ENCODE measurements around the gene GDF10.

The GDF10 gene

DNA sequence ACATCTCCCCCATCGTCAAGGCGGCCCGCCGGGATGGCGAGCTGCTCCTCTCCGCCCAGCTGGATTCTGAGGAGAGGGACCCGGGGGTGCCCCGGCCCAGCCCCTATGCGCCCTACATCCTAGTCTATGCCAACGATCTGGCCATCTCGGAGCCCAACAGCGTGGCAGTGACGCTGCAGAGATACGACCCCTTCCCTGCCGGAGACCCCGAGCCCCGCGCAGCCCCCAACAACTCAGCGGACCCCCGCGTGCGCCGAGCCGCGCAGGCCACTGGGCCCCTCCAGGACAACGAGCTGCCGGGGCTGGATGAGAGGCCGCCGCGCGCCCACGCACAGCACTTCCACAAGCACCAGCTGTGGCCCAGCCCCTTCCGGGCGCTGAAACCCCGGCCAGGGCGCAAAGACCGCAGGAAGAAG is 10.1 kb downstream of the GDF10 start:
- H3K4me1 ChIP-seq (ENCODE audit: control insufficient read depth, insufficient read depth, low read length): no peaks in the 10 kb centered on the region
- peaks cover 2% of the 10 kb centered on the region for H3K27me3 ChIP-seq (ENCODE audit: control insufficient read depth, insufficient read depth, low read length)
- H3K9ac ChIP-seq (ENCODE audit: low read depth, low read length): no peak overlapping the region
- no peaks in the 10 kb centered on the region for H3K36me3 ChIP-seq (ENCODE audit: control insufficient read depth, insufficient read depth, low read length)
- H3K9me3 ChIP-seq (ENCODE audit: control insufficient read depth, insufficient read depth, low read length): no peaks in the 10 kb centered on the region
- H3K4me3 ChIP-seq (ENCODE audit: low read depth, low read length): no peak overlapping the region

- Histone ChIP-seq H3K4me3 (ENCODE audit: low read depth, low read length) (no peak overlapping the region), H3K36me3 (ENCODE audit: control insufficient read depth, insufficient read depth, low read length) (no peaks in the 10 kb centered on the region), H3K4me1 (ENCODE audit: control insufficient read depth, insufficient read depth, low read length) (no peaks in the 10 kb centered on the region), H3K27me3 (ENCODE audit: control insufficient read depth, insufficient read depth, low read length) (peaks cover 2% of the 10 kb centered on the region), H3K9ac (ENCODE audit: low read depth, low read length) (no peak overlapping the region), H3K9me3 (ENCODE audit: control insufficient read depth, insufficient read depth, low read length) (no peaks in the 10 kb centered on the region)
Measured at GRCh38 chr10:47311193-47311931, 11.4 kb downstream of the GDF10 start.

GRCh38 chr10:47311932-47312662 is 12.1 kb downstream of the GDF10 start:
- Histone ChIP-seq H3K4me3 (ENCODE audit: low read depth, low read length) (no peak overlapping the region), H3K9ac (ENCODE audit: low read depth, low read length) (no peak overlapping the region), H3K27me3 (ENCODE audit: control insufficient read depth, insufficient read depth, low read length) (peaks cover 2% of the 10 kb centered on the region), H3K36me3 (ENCODE audit: control insufficient read depth, insufficient read depth, low read length) (no peaks in the 10 kb centered on the region), H3K4me1 (ENCODE audit: control insufficient read depth, insufficient read depth, low read length) (no peaks in the 10 kb centered on the region), H3K9me3 (ENCODE audit: control insufficient read depth, insufficient read depth, low read length) (no peaks in the 10 kb centered on the region)

DNA sequence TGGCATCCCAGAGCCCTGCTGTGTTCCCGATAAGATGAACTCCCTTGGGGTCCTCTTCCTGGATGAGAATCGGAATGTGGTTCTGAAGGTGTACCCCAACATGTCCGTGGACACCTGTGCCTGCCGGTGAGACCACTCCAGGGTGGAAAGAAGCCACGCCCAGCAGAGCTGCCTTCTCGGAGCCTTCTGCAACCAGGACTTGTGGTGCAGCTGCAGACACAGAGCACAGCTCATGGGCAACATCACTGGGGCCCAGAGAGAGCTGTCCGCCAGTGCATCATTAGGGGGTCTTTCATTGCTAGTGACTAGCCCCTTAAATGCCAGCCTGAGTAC is 12.6 kb downstream of the GDF10 start:
- Histone ChIP-seq H3K36me3 (ENCODE audit: control insufficient read depth, insufficient read depth, low read length) (no peaks in the 10 kb centered on the region), H3K4me3 (ENCODE audit: low read depth, low read length) (no peak overlapping the region), H3K9me3 (ENCODE audit: control insufficient read depth, insufficient read depth, low read length) (no peaks in the 10 kb centered on the region), H3K4me1 (ENCODE audit: control insufficient read depth, insufficient read depth, low read length) (no peaks in the 10 kb centered on the region), H3K27me3 (ENCODE audit: control insufficient read depth, insufficient read depth, low read length) (no peaks in the 10 kb centered on the region), H3K9ac (ENCODE audit: low read depth, low read length) (no peak overlapping the region)

- Histone ChIP-seq H3K4me1 (ENCODE audit: control insufficient read depth, insufficient read depth, low read length) (no peaks in the 10 kb centered on the region), H3K36me3 (ENCODE audit: control insufficient read depth, insufficient read depth, low read length) (no peaks in the 10 kb centered on the region), H3K9ac (ENCODE audit: low read depth, low read length) (no peak overlapping the region), H3K27me3 (ENCODE audit: control insufficient read depth, insufficient read depth, low read length) (no peaks in the 10 kb centered on the region), H3K9me3 (ENCODE audit: control insufficient read depth, insufficient read depth, low read length) (no peaks in the 10 kb centered on the region), H3K4me3 (ENCODE audit: low read depth, low read length) (no peak overlapping the region)
Measured at GRCh38 chr10:47314416-47314970, 14.5 kb downstream of the GDF10 start.

DNA sequence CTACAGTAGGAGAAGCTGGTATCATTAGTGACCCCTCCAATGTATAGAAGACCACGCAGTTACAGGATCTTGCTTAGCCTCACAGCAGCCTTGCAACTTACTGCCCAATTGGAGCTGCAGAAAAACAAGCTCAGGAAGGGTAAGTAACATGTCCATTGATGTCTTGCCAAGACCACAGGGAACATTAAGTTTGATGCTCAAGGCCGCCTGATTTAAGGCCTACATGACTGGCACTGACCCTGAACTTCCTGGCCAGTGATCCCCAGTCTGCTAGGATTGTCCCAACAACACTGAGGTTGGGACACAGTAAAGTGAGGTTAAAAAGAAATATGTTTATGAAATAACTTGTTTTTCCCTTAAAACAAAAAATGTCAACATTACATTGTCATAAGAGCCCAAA is 15.4 kb downstream of the GDF10 start:
- Histone ChIP-seq H3K9ac (ENCODE audit: low read depth, low read length) (no peak overlapping the region), H3K36me3 (ENCODE audit: control insufficient read depth, insufficient read depth, low read length) (no peaks in the 10 kb centered on the region), H3K4me1 (ENCODE audit: control insufficient read depth, insufficient read depth, low read length) (no peaks in the 10 kb centered on the region), H3K9me3 (ENCODE audit: control insufficient read depth, insufficient read depth, low read length) (no peaks in the 10 kb centered on the region), H3K4me3 (ENCODE audit: low read depth, low read length) (no peak overlapping the region), H3K27me3 (ENCODE audit: control insufficient read depth, insufficient read depth, low read length) (no peaks in the 10 kb centered on the region)

DNA sequence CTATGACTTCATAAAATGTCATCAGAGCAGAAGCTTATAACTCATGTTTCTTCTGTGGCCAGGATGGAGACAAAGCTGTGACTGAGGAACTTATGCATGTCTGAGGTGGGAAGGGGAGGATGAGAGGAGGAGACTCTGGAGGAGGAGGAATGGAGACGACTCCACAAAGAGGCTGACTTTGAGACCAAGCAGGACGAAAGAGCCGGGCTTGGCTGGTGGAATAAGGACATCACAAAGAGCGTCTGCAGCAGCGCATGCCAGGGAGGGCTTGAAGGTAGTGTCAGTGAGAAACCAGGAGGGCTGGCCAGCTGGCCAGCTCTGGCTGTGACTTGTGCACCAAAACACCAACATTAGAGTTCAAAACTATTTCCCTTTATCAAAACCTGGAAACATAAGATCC is 16.1 kb downstream of the GDF10 start:
- Histone ChIP-seq H3K9me3 (ENCODE audit: control insufficient read depth, insufficient read depth, low read length) (no peaks in the 10 kb centered on the region), H3K4me3 (ENCODE audit: low read depth, low read length) (no peak overlapping the region), H3K4me1 (ENCODE audit: control insufficient read depth, insufficient read depth, low read length) (no peaks in the 10 kb centered on the region), H3K9ac (ENCODE audit: low read depth, low read length) (no peak overlapping the region), H3K36me3 (ENCODE audit: control insufficient read depth, insufficient read depth, low read length) (no peaks in the 10 kb centered on the region), H3K27me3 (ENCODE audit: control insufficient read depth, insufficient read depth, low read length) (no peaks in the 10 kb centered on the region)

- Histone ChIP-seq H3K36me3 (ENCODE audit: control insufficient read depth, insufficient read depth, low read length) (no peaks in the 10 kb centered on the region), H3K27me3 (ENCODE audit: control insufficient read depth, insufficient read depth, low read length) (no peaks in the 10 kb centered on the region), H3K4me1 (ENCODE audit: control insufficient read depth, insufficient read depth, low read length) (no peaks in the 10 kb centered on the region), H3K9me3 (ENCODE audit: control insufficient read depth, insufficient read depth, low read length) (no peaks in the 10 kb centered on the region), H3K9ac (ENCODE audit: low read depth, low read length) (no peak overlapping the region), H3K4me3 (ENCODE audit: low read depth, low read length) (no peak overlapping the region)
Measured at GRCh38 chr10:47317251-47317650, 17.3 kb downstream of the GDF10 start.

GRCh38 chr10:47318706-47319105 is 18.7 kb downstream of the GDF10 start:
- H3K4me1 ChIP-seq (ENCODE audit: control insufficient read depth, insufficient read depth, low read length): no peaks in the 10 kb centered on the region
- H3K9ac ChIP-seq (ENCODE audit: low read depth, low read length): no peak overlapping the region
- no peaks in the 10 kb centered on the region for H3K9me3 ChIP-seq (ENCODE audit: control insufficient read depth, insufficient read depth, low read length)
- H3K36me3 ChIP-seq (ENCODE audit: control insufficient read depth, insufficient read depth, low read length): no peaks in the 10 kb centered on the region
- H3K27me3 ChIP-seq (ENCODE audit: control insufficient read depth, insufficient read depth, low read length): no peaks in the 10 kb centered on the region
- no peak overlapping the region for H3K4me3 ChIP-seq (ENCODE audit: low read depth, low read length)

DNA sequence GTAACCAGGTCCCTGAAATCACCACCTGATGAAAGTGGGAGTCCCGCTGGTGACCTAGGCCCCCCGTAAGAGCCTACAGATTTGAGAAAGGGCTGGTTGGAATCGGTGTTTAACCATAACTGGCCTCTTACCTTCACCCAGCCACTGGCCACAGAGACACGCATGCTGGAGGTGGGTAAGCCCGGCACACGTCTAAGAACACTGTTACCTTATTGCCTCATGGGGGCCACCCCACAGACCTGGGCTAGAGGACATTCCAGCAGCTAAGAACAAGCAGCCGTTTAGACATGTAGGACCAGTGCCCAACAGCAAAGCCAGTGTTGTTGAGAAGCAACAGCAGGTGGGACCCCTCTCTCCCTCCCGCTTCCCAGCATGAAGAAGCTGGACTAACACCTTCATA is 19.8 kb downstream of the GDF10 start:
- Histone ChIP-seq H3K9me3 (ENCODE audit: control insufficient read depth, insufficient read depth, low read length) (no peaks in the 10 kb centered on the region), H3K36me3 (ENCODE audit: control insufficient read depth, insufficient read depth, low read length) (no peaks in the 10 kb centered on the region), H3K4me1 (ENCODE audit: control insufficient read depth, insufficient read depth, low read length) (no peaks in the 10 kb centered on the region), H3K9ac (ENCODE audit: low read depth, low read length) (no peak overlapping the region), H3K27me3 (ENCODE audit: control insufficient read depth, insufficient read depth, low read length) (no peaks in the 10 kb centered on the region), H3K4me3 (ENCODE audit: low read depth, low read length) (no peak overlapping the region)

GRCh38 chr10:47320812-47321211 is 20.8 kb downstream of the GDF10 start:
- no peaks in the 10 kb centered on the region for H3K27me3 ChIP-seq (ENCODE audit: control insufficient read depth, insufficient read depth, low read length)
- H3K36me3 ChIP-seq (ENCODE audit: control insufficient read depth, insufficient read depth, low read length): no peaks in the 10 kb centered on the region
- no peaks in the 10 kb centered on the region for H3K9me3 ChIP-seq (ENCODE audit: control insufficient read depth, insufficient read depth, low read length)
- H3K4me3 ChIP-seq (ENCODE audit: low read depth, low read length): no peak overlapping the region
- no peak overlapping the region for H3K9ac ChIP-seq (ENCODE audit: low read depth, low read length)
- H3K4me1 ChIP-seq (ENCODE audit: control insufficient read depth, insufficient read depth, low read length): no peaks in the 10 kb centered on the region
